NT2/D1 (cell line): ENCODE results near the gene TENT4B.

ENCODE experiments used
- SUZ12 ChIP-seq: IDR thresholded peaks from 2 replicates; pipeline ENCODE4 v1.6.1; 2011; ENCODE audit not compliant: insufficient read length, insufficient read depth; ENCODE audit errors: extremely low read depth
- YY1 ChIP-seq: IDR thresholded peaks from 2 replicates; pipeline ENCODE4 v1.6.1; 2011; ENCODE audit not compliant: insufficient read length, insufficient read depth
- ZNF274 ChIP-seq: IDR thresholded peaks from 2 replicates; pipeline ENCODE4 v1.6.1; 2011; ENCODE audit warnings: mild to moderate bottlenecking, low read depth, low read length

GRCh38 chr16:50278251-50278650 lies 125.1 kb downstream of the TENT4B start:
- TF ChIP-seq YY1 (no peak), SUZ12 (no peak), ZNF274 (no peak)
